ENCODE measurements around the gene SURF4. TPM values are rescaled to one million over a fixed set of nuclear protein-coding genes. Genes with fewer than 3 reads are reported as not detected.

Gene SURF4
- total and polyA plus RNA-seq, 2 of the 13 experiments (the other 11 are each of a cell fraction or from before 2014, with no cell fraction given) = 220 to 265 TPM

DNA sequence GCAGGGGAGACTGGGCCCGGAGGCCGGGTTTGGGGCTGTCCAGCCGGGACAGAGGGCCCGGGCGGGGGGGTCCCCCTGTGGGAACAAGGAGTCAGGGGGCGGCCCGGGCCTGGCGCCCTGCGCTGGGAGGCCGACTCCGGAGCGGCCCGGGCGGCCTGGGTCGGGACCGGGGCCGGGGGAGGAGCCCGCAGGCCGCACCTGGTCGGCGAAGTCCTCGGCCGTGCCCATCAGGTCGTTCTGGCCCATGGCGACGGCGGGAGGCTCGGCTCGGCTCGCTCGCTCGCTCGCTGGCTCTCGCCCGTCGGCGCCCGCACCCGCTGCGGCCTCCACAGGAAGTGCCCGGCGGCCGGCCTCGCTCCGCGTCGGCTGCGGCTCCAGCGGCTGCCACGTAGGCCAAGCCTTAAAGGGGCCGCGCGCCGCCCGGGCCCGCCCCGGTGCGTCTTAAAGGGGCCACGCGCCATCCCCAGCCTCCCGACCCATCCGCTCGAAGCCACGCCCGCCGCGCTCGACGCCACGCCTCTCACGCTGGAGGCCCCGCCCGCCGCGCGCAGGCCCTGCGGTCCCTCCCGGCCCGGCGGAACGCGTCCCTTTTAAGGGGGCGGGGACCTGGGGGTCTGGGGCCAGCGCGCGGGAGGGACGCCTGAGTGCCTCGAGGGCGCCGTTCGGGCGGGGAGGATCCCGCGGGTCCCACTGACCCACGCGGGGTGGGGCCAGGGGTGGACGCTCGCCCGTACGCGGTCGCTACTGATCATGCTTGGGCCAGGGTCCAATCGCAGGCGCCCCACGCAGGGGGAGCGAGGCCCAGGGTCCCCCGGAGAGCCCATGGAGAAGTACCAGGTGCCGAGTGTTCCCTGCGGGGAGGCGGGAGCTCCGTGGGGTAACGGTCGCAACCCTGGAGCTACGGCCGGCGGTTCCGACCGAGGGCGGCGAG is at the start of gene SURF4, which contains the start of gene STKLD1 (continued):
- TF ChIP-seq PCBP2 (optimal IDR thresholded peaks at IDR 0.05; ENCODE audit: low read depth, low read length, poor library complexity, severe bottlenecking) = no peak
- TF ChIP-seq, protein P1, sequence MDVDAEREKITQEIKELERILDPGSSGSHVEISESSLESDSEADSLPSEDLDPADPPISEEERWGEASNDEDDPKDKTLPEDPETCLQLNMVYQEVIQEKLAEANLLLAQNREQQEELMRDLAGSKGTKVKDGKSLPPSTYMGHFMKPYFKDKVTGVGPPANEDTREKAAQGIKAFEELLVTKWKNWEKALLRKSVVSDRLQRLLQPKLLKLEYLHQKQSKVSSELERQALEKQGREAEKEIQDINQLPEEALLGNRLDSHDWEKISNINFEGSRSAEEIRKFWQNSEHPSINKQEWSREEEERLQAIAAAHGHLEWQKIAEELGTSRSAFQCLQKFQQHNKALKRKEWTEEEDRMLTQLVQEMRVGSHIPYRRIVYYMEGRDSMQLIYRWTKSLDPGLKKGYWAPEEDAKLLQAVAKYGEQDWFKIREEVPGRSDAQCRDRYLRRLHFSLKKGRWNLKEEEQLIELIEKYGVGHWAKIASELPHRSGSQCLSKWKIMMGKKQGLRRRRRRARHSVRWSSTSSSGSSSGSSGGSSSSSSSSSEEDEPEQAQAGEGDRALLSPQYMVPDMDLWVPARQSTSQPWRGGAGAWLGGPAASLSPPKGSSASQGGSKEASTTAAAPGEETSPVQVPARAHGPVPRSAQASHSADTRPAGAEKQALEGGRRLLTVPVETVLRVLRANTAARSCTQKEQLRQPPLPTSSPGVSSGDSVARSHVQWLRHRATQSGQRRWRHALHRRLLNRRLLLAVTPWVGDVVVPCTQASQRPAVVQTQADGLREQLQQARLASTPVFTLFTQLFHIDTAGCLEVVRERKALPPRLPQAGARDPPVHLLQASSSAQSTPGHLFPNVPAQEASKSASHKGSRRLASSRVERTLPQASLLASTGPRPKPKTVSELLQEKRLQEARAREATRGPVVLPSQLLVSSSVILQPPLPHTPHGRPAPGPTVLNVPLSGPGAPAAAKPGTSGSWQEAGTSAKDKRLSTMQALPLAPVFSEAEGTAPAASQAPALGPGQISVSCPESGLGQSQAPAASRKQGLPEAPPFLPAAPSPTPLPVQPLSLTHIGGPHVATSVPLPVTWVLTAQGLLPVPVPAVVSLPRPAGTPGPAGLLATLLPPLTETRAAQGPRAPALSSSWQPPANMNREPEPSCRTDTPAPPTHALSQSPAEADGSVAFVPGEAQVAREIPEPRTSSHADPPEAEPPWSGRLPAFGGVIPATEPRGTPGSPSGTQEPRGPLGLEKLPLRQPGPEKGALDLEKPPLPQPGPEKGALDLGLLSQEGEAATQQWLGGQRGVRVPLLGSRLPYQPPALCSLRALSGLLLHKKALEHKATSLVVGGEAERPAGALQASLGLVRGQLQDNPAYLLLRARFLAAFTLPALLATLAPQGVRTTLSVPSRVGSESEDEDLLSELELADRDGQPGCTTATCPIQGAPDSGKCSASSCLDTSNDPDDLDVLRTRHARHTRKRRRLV (CRISPR knock-in tag; IDR thresholded peaks at IDR 0.05) = no peak
- no peak for TF ChIP-seq ZNF224 (CRISPR knock-in tag; IDR thresholded peaks at IDR 0.05)
- no peak for TF ChIP-seq SUZ12 (IDR thresholded peaks at IDR 0.05; ENCODE audit: low read depth, low read length)
- peak; percentile 27; the same call in 1 of the 2 replicates for TF ChIP-seq GATAD1 (CRISPR knock-in tag; IDR thresholded peaks at IDR 0.05)
- peak; percentile 86 for TF ChIP-seq POLR2G (IDR thresholded peaks at IDR 0.05; ENCODE audit: low read depth, low read length)
- TF ChIP-seq RELA (CRISPR knock-in tag; IDR thresholded peaks at IDR 0.05) = peak; percentile 31; the same call in 1 of the 2 replicates
- TF ChIP-seq, protein P2, sequence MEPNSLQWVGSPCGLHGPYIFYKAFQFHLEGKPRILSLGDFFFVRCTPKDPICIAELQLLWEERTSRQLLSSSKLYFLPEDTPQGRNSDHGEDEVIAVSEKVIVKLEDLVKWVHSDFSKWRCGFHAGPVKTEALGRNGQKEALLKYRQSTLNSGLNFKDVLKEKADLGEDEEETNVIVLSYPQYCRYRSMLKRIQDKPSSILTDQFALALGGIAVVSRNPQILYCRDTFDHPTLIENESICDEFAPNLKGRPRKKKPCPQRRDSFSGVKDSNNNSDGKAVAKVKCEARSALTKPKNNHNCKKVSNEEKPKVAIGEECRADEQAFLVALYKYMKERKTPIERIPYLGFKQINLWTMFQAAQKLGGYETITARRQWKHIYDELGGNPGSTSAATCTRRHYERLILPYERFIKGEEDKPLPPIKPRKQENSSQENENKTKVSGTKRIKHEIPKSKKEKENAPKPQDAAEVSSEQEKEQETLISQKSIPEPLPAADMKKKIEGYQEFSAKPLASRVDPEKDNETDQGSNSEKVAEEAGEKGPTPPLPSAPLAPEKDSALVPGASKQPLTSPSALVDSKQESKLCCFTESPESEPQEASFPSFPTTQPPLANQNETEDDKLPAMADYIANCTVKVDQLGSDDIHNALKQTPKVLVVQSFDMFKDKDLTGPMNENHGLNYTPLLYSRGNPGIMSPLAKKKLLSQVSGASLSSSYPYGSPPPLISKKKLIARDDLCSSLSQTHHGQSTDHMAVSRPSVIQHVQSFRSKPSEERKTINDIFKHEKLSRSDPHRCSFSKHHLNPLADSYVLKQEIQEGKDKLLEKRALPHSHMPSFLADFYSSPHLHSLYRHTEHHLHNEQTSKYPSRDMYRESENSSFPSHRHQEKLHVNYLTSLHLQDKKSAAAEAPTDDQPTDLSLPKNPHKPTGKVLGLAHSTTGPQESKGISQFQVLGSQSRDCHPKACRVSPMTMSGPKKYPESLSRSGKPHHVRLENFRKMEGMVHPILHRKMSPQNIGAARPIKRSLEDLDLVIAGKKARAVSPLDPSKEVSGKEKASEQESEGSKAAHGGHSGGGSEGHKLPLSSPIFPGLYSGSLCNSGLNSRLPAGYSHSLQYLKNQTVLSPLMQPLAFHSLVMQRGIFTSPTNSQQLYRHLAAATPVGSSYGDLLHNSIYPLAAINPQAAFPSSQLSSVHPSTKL (CRISPR knock-in tag; IDR thresholded peaks at IDR 0.05) = no peak
- TF ChIP-seq, protein P3, sequence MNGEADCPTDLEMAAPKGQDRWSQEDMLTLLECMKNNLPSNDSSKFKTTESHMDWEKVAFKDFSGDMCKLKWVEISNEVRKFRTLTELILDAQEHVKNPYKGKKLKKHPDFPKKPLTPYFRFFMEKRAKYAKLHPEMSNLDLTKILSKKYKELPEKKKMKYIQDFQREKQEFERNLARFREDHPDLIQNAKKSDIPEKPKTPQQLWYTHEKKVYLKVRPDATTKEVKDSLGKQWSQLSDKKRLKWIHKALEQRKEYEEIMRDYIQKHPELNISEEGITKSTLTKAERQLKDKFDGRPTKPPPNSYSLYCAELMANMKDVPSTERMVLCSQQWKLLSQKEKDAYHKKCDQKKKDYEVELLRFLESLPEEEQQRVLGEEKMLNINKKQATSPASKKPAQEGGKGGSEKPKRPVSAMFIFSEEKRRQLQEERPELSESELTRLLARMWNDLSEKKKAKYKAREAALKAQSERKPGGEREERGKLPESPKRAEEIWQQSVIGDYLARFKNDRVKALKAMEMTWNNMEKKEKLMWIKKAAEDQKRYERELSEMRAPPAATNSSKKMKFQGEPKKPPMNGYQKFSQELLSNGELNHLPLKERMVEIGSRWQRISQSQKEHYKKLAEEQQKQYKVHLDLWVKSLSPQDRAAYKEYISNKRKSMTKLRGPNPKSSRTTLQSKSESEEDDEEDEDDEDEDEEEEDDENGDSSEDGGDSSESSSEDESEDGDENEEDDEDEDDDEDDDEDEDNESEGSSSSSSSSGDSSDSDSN (CRISPR knock-in tag; IDR thresholded peaks at IDR 0.05) = peak; percentile 87
- TF ChIP-seq ZBTB38 (CRISPR knock-in tag; IDR thresholded peaks at IDR 0.05) = peak; percentile 77
- no peak for TF ChIP-seq ZFP36L1 (CRISPR knock-in tag; IDR thresholded peaks at IDR 0.05)
- peak; percentile 82; the same call in 1 of the 2 replicates for TF ChIP-seq ZIK1 (CRISPR knock-in tag; IDR thresholded peaks at IDR 0.05; ENCODE audit: borderline replicate concordance, low read depth)
- TF ChIP-seq, protein P4, sequence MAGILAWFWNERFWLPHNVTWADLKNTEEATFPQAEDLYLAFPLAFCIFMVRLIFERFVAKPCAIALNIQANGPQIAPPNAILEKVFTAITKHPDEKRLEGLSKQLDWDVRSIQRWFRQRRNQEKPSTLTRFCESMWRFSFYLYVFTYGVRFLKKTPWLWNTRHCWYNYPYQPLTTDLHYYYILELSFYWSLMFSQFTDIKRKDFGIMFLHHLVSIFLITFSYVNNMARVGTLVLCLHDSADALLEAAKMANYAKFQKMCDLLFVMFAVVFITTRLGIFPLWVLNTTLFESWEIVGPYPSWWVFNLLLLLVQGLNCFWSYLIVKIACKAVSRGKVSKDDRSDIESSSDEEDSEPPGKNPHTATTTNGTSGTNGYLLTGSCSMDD (CRISPR knock-in tag; IDR thresholded peaks at IDR 0.05) = no peak
- TF ChIP-seq CCDC6 (CRISPR knock-in tag; IDR thresholded peaks at IDR 0.05) = peak; percentile 31; the same call in 1 of the 2 replicates
- TF ChIP-seq, protein P5, sequence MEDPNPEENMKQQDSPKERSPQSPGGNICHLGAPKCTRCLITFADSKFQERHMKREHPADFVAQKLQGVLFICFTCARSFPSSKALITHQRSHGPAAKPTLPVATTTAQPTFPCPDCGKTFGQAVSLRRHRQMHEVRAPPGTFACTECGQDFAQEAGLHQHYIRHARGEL (CRISPR knock-in tag; IDR thresholded peaks at IDR 0.05) = no peak
